ENCODE measurements around the gene INHBE. TPM values are rescaled to one million over a fixed set of nuclear protein-coding genes. Genes with fewer than 3 reads are reported as not detected.

INHBE gene
- total RNA-seq, 1 experiment from 2014 or later = 10.1 TPM

GRCh38 chr12:57473392-57473791 lies 18.3 kb downstream of the INHBE start:
- WGBS (ENCODE audit: extremely low coverage, insufficient read length, low lambda C conversion rate) = no CpG with 5 or more reads among the region's 3 CpGs
- Mint-ChIP-seq H3K4me1 (peaks cover 21 to 22% of the 10 kb centered on the region in 2 experiments), H3K27me3 (ENCODE audit: low read depth) (peaks cover 73% of the 10 kb centered on the region)

More at GRCh38 chr12:57473392-57473791, 18.3 kb downstream of the INHBE start:
- no peak for TF ChIP-seq CTCF (conservative IDR thresholded peaks at IDR 0.05)
- H3K36me3 Mint-ChIP-seq (ENCODE audit: insufficient read depth in 1 of 3, low read depth in 3 of 3) = peaks cover 0 to 5% (median 5%) of the 10 kb centered on the region in 3 experiments; a peak in 3 of 7 replicates
- no peak overlapping the region for H3K14ac ChIP-seq (ENCODE audit: insufficient read depth, low read length)
- no peak overlapping the region for H4K5ac ChIP-seq (ENCODE audit: insufficient read length, low read depth, low read length)
- no peak overlapping the region for H3T11ph ChIP-seq (ENCODE audit: low read length)
- no peak overlapping the region for H3K9ac ChIP-seq (ENCODE audit: extremely low read depth, insufficient read length, low read length)
- no peak overlapping the region for H3K56ac ChIP-seq (ENCODE audit: insufficient read length, low read depth, low read length)
- peaks cover 15% of the 10 kb centered on the region for H3K23me2 ChIP-seq (ENCODE audit: insufficient read length, low read depth, low read length, poor library complexity, severe bottlenecking)
- H3K9me3 Mint-ChIP-seq = no peaks in the 10 kb centered on the region
- H3K27ac Mint-ChIP-seq = no peak overlapping the region
- H3K27ac ChIP-seq (ENCODE audit: insufficient read length, low read depth, low read length) = no peak overlapping the region
- no peak overlapping the region for H2BK12ac ChIP-seq (ENCODE audit: insufficient read length, low read depth, low read length)
- H3K9me3 ChIP-seq (ENCODE audit: control insufficient read depth, low read depth, low read length) = no peaks in the 10 kb centered on the region
- H3K79me2 ChIP-seq (ENCODE audit: insufficient read depth, low read length) = no peaks in the 10 kb centered on the region
- H2BK20ac ChIP-seq (ENCODE audit: low read depth, low read length, poor library complexity, severe bottlenecking) = no peak overlapping the region
- no peak overlapping the region for H2BK5ac ChIP-seq (ENCODE audit: insufficient read length, low read length)
- H3K23ac ChIP-seq (ENCODE audit: insufficient read length, low read depth, low read length) = no peak overlapping the region
- H3K4me1 ChIP-seq (ENCODE audit: insufficient read depth, low read length) = no peaks in the 10 kb centered on the region; the same call in 1 of the 2 replicates
- H3K4me3 Mint-ChIP-seq = no peak overlapping the region
- no peak overlapping the region for H4K91ac ChIP-seq (ENCODE audit: insufficient read length, low read depth, low read length)
- no peak overlapping the region for H2AK5ac ChIP-seq (ENCODE audit: insufficient read length, low read length)
- H2BK15ac ChIP-seq (ENCODE audit: low read depth, low read length) = no peak overlapping the region
- H3K18ac ChIP-seq (ENCODE audit: insufficient read length, low read depth, low read length) = no peak overlapping the region
- no peak for DNase-seq
- H2AFZ ChIP-seq (ENCODE audit: low read length) = no peak overlapping the region
- no peak overlapping the region for H3K4me2 ChIP-seq (ENCODE audit: insufficient read depth, insufficient read length, low read length)
- no peak overlapping the region for H3K4ac ChIP-seq (ENCODE audit: low read depth, low read length)
- H4K20me1 ChIP-seq (ENCODE audit: control insufficient read depth, insufficient read depth, insufficient read length) = peaks cover 3% of the 10 kb centered on the region
- no peak overlapping the region for H4K8ac ChIP-seq (replicated peaks; ENCODE audit: insufficient read length, low read depth, low read length)
- peaks cover 37% of the 10 kb centered on the region for H3K27me3 ChIP-seq (ENCODE audit: insufficient read depth, low read length)
- no peak overlapping the region for H2BK120ac ChIP-seq (ENCODE audit: low read depth, low read length, poor library complexity, severe bottlenecking)
- no peaks in the 10 kb centered on the region for H3K79me1 ChIP-seq (ENCODE audit: insufficient read depth, low read depth, low read length, poor library complexity, severe bottlenecking)

Measured in H9 (cell line).